H1 (cell line): ENCODE measurements around the gene BCL6B. TPM values are rescaled to one million over a fixed set of nuclear protein-coding genes. Genes with fewer than 3 reads are reported as not detected.

Experiments used
- CTCF ChIA-PET: fragments of 300-600 bp; sonication (Branson Sonifier 250); formaldehyde crosslinking; loops from one replicate; lab custom pipeline; 2021; ENCODE audit not compliant: partially characterized antibody; lab: Charles Lee
- POLR2A ChIA-PET: fragments of 300-600 bp; sonication (Branson Sonifier 250); formaldehyde crosslinking; loops from one replicate; lab custom pipeline; 2021; ENCODE audit warnings: inconsistent platforms; ENCODE audit not compliant: partially characterized antibody; lab: Charles Lee
- DNase-seq, 2 experiments: peaks; one replicate each; pipeline versions ENCODE4 v3.0.0 to v3.0.0-alpha.2; 2010 to 2022; ENCODE audit warnings: low spot score in 2 of 2, low read depth in 1 of 2, mixed read lengths in 1 of 2
- FAIRE-seq: peaks from 2 replicates; lab custom pipeline; 2011; peaks lifted over from hg19 to GRCh38; lab: Jason Lieb, UNC
- H2AFZ ChIP-seq: 2 replicates; pipeline ENCODE4 v1.8.1; 2012; ENCODE audit warnings: low read length, inconsistent platforms
- H2AK5ac ChIP-seq: 2 replicates; pipeline ENCODE4 v1.6.1; 2013; ENCODE audit warnings: low read depth, low read length
- H2BK120ac ChIP-seq: replicated peaks from 2 replicates; pipeline ENCODE3; 2013; ENCODE audit warnings: low read depth, low read length, inconsistent platforms
- H2BK12ac ChIP-seq: 2 replicates; pipeline ENCODE4 v1.6.1; 2013; ENCODE audit warnings: low read depth, low read length
- H2BK15ac ChIP-seq: 2 replicates; pipeline ENCODE4 v1.6.1; 2013; ENCODE audit warnings: low read length
- H2BK20ac ChIP-seq: 2 replicates; pipeline ENCODE4 v1.6.1; 2013; ENCODE audit warnings: low read length
- H2BK5ac ChIP-seq: 2 replicates; pipeline ENCODE4 v1.6.1; 2013; ENCODE audit warnings: low read depth, low read length
- H3K14ac ChIP-seq: 2 replicates; pipeline ENCODE4 v1.6.1; 2013; ENCODE audit warnings: inconsistent platforms; ENCODE audit not compliant: insufficient read length
- H3K18ac ChIP-seq: 2 replicates; pipeline ENCODE4 v1.6.1; 2013; ENCODE audit warnings: low read length; ENCODE audit errors: extremely low read depth
- H3K23ac ChIP-seq: 2 replicates; pipeline ENCODE4 v1.6.1; 2013; ENCODE audit warnings: inconsistent platforms; ENCODE audit not compliant: insufficient read length
- H3K23me2 ChIP-seq: 2 replicates; pipeline ENCODE4 v1.6.1; 2013; ENCODE audit warnings: low read depth, low read length
- H3K27ac ChIP-seq: 2 replicates; pipeline ENCODE4 v1.6.1; 2011; ENCODE audit warnings: low read depth, low read length, inconsistent platforms
- H3K27me3 ChIP-seq, 4 experiments: replicated peaks in 1 of 4; 1 replicate in 1 of 4; 2 replicates in 3 of 4; pipeline versions ENCODE4 v1.6.1 to v1.8.1; 2011 to 2013; ENCODE audit warnings: low read length in 3 of 4, mild to moderate bottlenecking in 3 of 4, inconsistent platforms in 2 of 4, mixed read lengths in 2 of 4, moderate library complexity in 1 of 4; ENCODE audit not compliant: control insufficient read depth in 3 of 4, insufficient read depth in 3 of 4; ENCODE audit errors: extremely low read depth in 1 of 4
- H3K36me3 ChIP-seq, 4 experiments: 2 replicates each; pipeline versions ENCODE4 v1.6.1 to v1.8.1; 2011 to 2013; ENCODE audit warnings: mild to moderate bottlenecking in 4 of 4, low read length in 3 of 4, moderate library complexity in 2 of 4, control low read depth in 1 of 4, inconsistent platforms in 1 of 4; ENCODE audit not compliant: insufficient read depth in 4 of 4, control insufficient read depth in 2 of 4
- H3K4ac ChIP-seq: replicated peaks from 2 replicates; pipeline ENCODE3; 2013; ENCODE audit warnings: low read length, low read depth, mixed read lengths, inconsistent platforms; ENCODE audit not compliant: insufficient read length
- H3K4me1 ChIP-seq, 4 experiments: replicated peaks in 1 of 4; 1 replicate in 1 of 4; 2 replicates in 3 of 4; pipeline versions ENCODE4 v1.6.1 to v1.8.1; 2011 to 2013; ENCODE audit warnings: low read length in 3 of 4, inconsistent platforms in 2 of 4, mixed read lengths in 1 of 4; ENCODE audit not compliant: insufficient read depth in 4 of 4, control insufficient read depth in 3 of 4
- H3K4me2 ChIP-seq, 2 experiments: 2 replicates each; pipeline versions ENCODE4 v1.6.1 to v1.8.1; 2011 to 2013; ENCODE audit warnings: low read depth in 2 of 2, low read length in 2 of 2, control low read depth in 1 of 2, inconsistent platforms in 1 of 2, mild to moderate bottlenecking in 1 of 2; ENCODE audit not compliant: insufficient read depth in 1 of 2
- H3K4me3 ChIP-seq, 4 experiments: fragments of 200-600, 300-600 bp in 1 of 4; sonication (generic), shearing (Covaris generic), sonication (Bioruptor Twin) in 1 of 4; 2 replicates each; pipeline versions ENCODE4 v1.5.1 to v1.8.1; 2011 to 2016; ENCODE audit warnings: low read length in 4 of 4, low read depth in 3 of 4, control low read depth in 2 of 4, inconsistent platforms in 2 of 4, mild to moderate bottlenecking in 2 of 4, mixed read lengths in 1 of 4, moderate library complexity in 1 of 4; ENCODE audit not compliant: insufficient read depth in 2 of 4; ENCODE audit errors: extremely low read depth in 1 of 4
- H3K56ac ChIP-seq: replicated peaks from 2 replicates; pipeline ENCODE3; 2013; ENCODE audit warnings: low read depth, mild to moderate bottlenecking, mixed read lengths, low read length, inconsistent platforms; ENCODE audit not compliant: insufficient read length
- H3K79me1 ChIP-seq: 2 replicates; pipeline ENCODE4 v1.6.1; 2013; ENCODE audit warnings: low read depth, low read length, control low read depth
- H3K79me2 ChIP-seq, 2 experiments: 2 replicates each; pipeline versions ENCODE4 v1.6.1 to v1.8.1; 2012 to 2013; ENCODE audit warnings: low read length in 2 of 2, mild to moderate bottlenecking in 2 of 2, inconsistent platforms in 1 of 2; ENCODE audit not compliant: insufficient read depth in 2 of 2, control insufficient read depth in 1 of 2
- H3K9ac ChIP-seq, 4 experiments: replicated peaks in 1 of 4; 1 replicate in 1 of 4; 2 replicates in 3 of 4; pipeline versions ENCODE4 v1.6.1 to v1.8.1; 2011 to 2013; ENCODE audit warnings: low read depth in 3 of 4, low read length in 3 of 4, control low read depth in 2 of 4, mild to moderate bottlenecking in 2 of 4, moderate library complexity in 2 of 4, inconsistent platforms in 1 of 4; ENCODE audit errors: extremely low read depth in 1 of 4
- H3K9me3 ChIP-seq, 2 experiments: 2 replicates each; pipeline versions ENCODE4 v1.6.1 to v1.8.1; 2012 to 2013; ENCODE audit warnings: mild to moderate bottlenecking in 2 of 2, moderate library complexity in 2 of 2, control low read depth in 1 of 2, inconsistent platforms in 1 of 2, low read depth in 1 of 2, low read length in 1 of 2, mixed read lengths in 1 of 2; ENCODE audit not compliant: insufficient read depth in 2 of 2
- H4K20me1 ChIP-seq, 2 experiments: replicated peaks in 1 of 2; 2 replicates each; pipeline versions ENCODE3 to v1.8.1; 2011 to 2013; ENCODE audit warnings: inconsistent platforms in 2 of 2, low read length in 2 of 2, mild to moderate bottlenecking in 1 of 2; ENCODE audit not compliant: insufficient read depth in 2 of 2, control insufficient read depth in 1 of 2
- H4K5ac ChIP-seq: 2 replicates; pipeline ENCODE4 v1.6.1; 2013; ENCODE audit warnings: low read length, low read depth, mixed read lengths, inconsistent platforms; ENCODE audit not compliant: insufficient read length
- H4K8ac ChIP-seq: 2 replicates; pipeline ENCODE4 v1.8.0; 2013; ENCODE audit warnings: mild to moderate bottlenecking, moderate library complexity, low read length, inconsistent platforms; ENCODE audit not compliant: insufficient read depth; ENCODE audit errors: extremely low read depth
- H4K91ac ChIP-seq: replicated peaks from 2 replicates; pipeline ENCODE3; 2013; ENCODE audit warnings: low read length, mixed read lengths, inconsistent platforms; ENCODE audit not compliant: insufficient read length
- CBX8 ChIP-seq: fragments of 300-800, 300-1000 bp; sonication (generic); IDR thresholded peaks from 2 replicates; pipeline ENCODE4 v1.7.1; 2016; ENCODE audit warnings: low read depth, low read length, borderline replicate concordance
- CEBPB ChIP-seq: IDR thresholded peaks from 2 replicates; pipeline ENCODE4 v1.6.1; 2012; ENCODE audit warnings: low read depth, low read length
- FOSL1 ChIP-seq: IDR thresholded peaks from 2 replicates; pipeline ENCODE4 v1.6.1; 2011; ENCODE audit warnings: mild to moderate bottlenecking, low read depth, low read length, moderate library complexity; ENCODE audit not compliant: insufficient read depth
- HDAC2 ChIP-seq, 2 experiments: fragments of 300-600 bp in 1 of 2; sonication (generic) in 1 of 2; IDR thresholded peaks; 2 replicates each; pipeline ENCODE4 v1.6.1; 2011 to 2012; ENCODE audit warnings: low read depth in 2 of 2, low read length in 2 of 2, mild to moderate bottlenecking in 2 of 2, moderate library complexity in 2 of 2, borderline replicate concordance in 1 of 2, inconsistent platforms in 1 of 2
- HDAC6 ChIP-seq: IDR thresholded peaks from one replicate; pipeline ENCODE4 v1.7.1; 2012; ENCODE audit warnings: low read depth, mild to moderate bottlenecking, inconsistent platforms, low read length, moderate library complexity
- POLR2A ChIP-seq, 2 experiments: IDR thresholded peaks; 1 replicate in 1 of 2; 2 replicates in 1 of 2; pipeline ENCODE4 v1.6.1; 2011; ENCODE audit warnings: low read depth in 2 of 2, low read length in 2 of 2, mild to moderate bottlenecking in 2 of 2; ENCODE audit errors: control extremely low read depth in 1 of 2
- POLR2AphosphoS5 ChIP-seq: IDR thresholded peaks from 2 replicates; pipeline ENCODE4 v1.6.1; 2011; ENCODE audit warnings: low read depth, low read length
- POU5F1 ChIP-seq: IDR thresholded peaks from 2 replicates; pipeline ENCODE4 v1.6.1; 2011; ENCODE audit warnings: low read depth, mild to moderate bottlenecking, low read length, moderate library complexity
- RAD21 ChIP-seq, 2 experiments: IDR thresholded peaks in 1 of 2; conservative IDR thresholded peaks in 1 of 2; 2 replicates each; pipeline ENCODE4 v1.6.1; 2011; ENCODE audit warnings: low read depth in 2 of 2, low read length in 2 of 2, improper control_type of control experiment in 1 of 2, inconsistent platforms in 1 of 2, mild to moderate bottlenecking in 1 of 2, moderate library complexity in 1 of 2
- SAP30 ChIP-seq: fragments of 300-600 bp; sonication (generic); IDR thresholded peaks from 2 replicates; pipeline ENCODE4 v1.7.1; 2012; ENCODE audit warnings: low read length, moderate library complexity, mild to moderate bottlenecking, inconsistent platforms; ENCODE audit not compliant: insufficient read depth, insufficient replicate concordance
- TAF1 ChIP-seq: IDR thresholded peaks from 2 replicates; pipeline ENCODE4 v1.6.1; 2011; ENCODE audit warnings: mild to moderate bottlenecking, low read depth, low read length
- WGBS, 2 experiments: shearing (Covaris generic) in 1 of 2; methylation state at CpG; one replicate each; pipeline versions ENCODE4 v1.1.6 to v1.1.7; 2013 to 2015; ENCODE audit warnings: low lambda C conversion rate in 2 of 2, mixed read lengths in 2 of 2, inconsistent platforms in 1 of 2, low coverage in 1 of 2, missing lambda C conversion rate in 1 of 2; ENCODE audit not compliant: insufficient replicate concordance in 2 of 2, insufficient coverage in 1 of 2, insufficient read length in 1 of 2; ENCODE audit errors: extremely low coverage in 1 of 2, missing lambda C conversion rate in 1 of 2; 5-methylcytosine and 5-hydroxymethylcytosine counted together
- polyA plus RNA-seq, 7 experiments: library from polyadenylated mRNA; depleted of rRNA in 3 of 7; stranded (reverse) in 5 of 7; unstranded in 2 of 7; fragments of >200 nt in 5 of 7; fragments of 200-250 nt in 2 of 7; gene quantifications; 1 replicate in 5 of 7; 2 replicates in 1 of 7; 4 replicates in 1 of 7; pipeline versions ENCODE4 v1.2.1 to v1.2.3, GENCODE V29; 2011 to 2013; ENCODE audit warnings: missing spikeins in 2 of 7, mixed read lengths in 2 of 7
- total RNA-seq: library from RNA; stranded (reverse); fragmentation: NEBNext Ultra II Directional; extraction: Animal tissue kit (Norgen Biotek cat#: 25700); gene quantifications from 2 replicates; pipeline ENCODE4 v1.2.1, GENCODE V29; 2021

BCL6B gene
- total and polyA plus RNA-seq, 2 of the 8 experiments (the other 6 are each of a cell fraction or from before 2014, with no cell fraction given): 6.6 to 8.7 TPM

- FAIRE-seq: no peak
- no peak overlapping the region for H3K18ac ChIP-seq
- H3K4me3 ChIP-seq: peak overlapping the region; percentile 25 to 66 (median 38); a peak in 6 of 8 replicates
- no peak overlapping the region for H4K5ac ChIP-seq
- peak overlapping the region; percentile 87 for H4K8ac ChIP-seq
- POLR2A ChIA-PET: interaction anchor here (0.9 to 1.5 kb wide), 7 partner anchors 17 to 135 kb away, joined by 3 to 6 read pairs (median 4); no protein-coding TSS in a partner anchor
- H3K4me2 ChIP-seq: peak overlapping the region; percentile 93 to 94
- H3K9me3 ChIP-seq: no peaks in the 10 kb centered on the region
- peaks cover 0 to 18% (median 17%) of the 10 kb centered on the region in 4 experiments; a peak in 6 of 7 replicates for H3K4me1 ChIP-seq
- peak in 1 of 2 experiments; percentile 54 for DNase-seq
- peaks cover 3 to 33% (median 32%) of the 10 kb centered on the region in 4 experiments for H3K27me3 ChIP-seq
- H4K20me1 ChIP-seq: peaks cover 0 to 9% of the 10 kb centered on the region in 2 experiments
- H3K14ac ChIP-seq: no peak overlapping the region
- no peak overlapping the region for H2BK20ac ChIP-seq
- no peaks in the 10 kb centered on the region for H3K79me1 ChIP-seq
- no peak overlapping the region for H2BK5ac ChIP-seq
- H2BK12ac ChIP-seq: no peak overlapping the region
- no peaks in the 10 kb centered on the region for H3K36me3 ChIP-seq
- no peak overlapping the region for H2AK5ac ChIP-seq
- H4K91ac ChIP-seq: no peak overlapping the region
- no peak overlapping the region for H3K9ac ChIP-seq
- H3K4ac ChIP-seq: no peak overlapping the region
- WGBS, 2 experiments: 17% methylated on average over 35 of the region's 43 CpGs; no CpG with 5 or more reads in 1 of the 2 experiments
- no peak overlapping the region for H2BK120ac ChIP-seq
- H3K79me2 ChIP-seq: no peaks in the 10 kb centered on the region
- no peak overlapping the region for H3K56ac ChIP-seq
- H3K27ac ChIP-seq: no peak overlapping the region
- no peak overlapping the region for H2AFZ ChIP-seq
- H3K23ac ChIP-seq: no peak overlapping the region
- peaks cover 32% of the 10 kb centered on the region; the same call in 1 of the 2 replicates for H3K23me2 ChIP-seq
- CTCF ChIA-PET: interaction anchor here (0.8 to 7.1 kb wide), 9 partner anchors 10 to 172 kb away, joined by 3 to 60 read pairs (median 3); no protein-coding TSS in a partner anchor
- H2BK15ac ChIP-seq: no peak overlapping the region
- no peak for TF ChIP-seq TAF1
- TF ChIP-seq CEBPB: no peak
- no peak for TF ChIP-seq POU5F1
- TF ChIP-seq SAP30: no peak
- no peak; a peak in 1 of 3 replicates for TF ChIP-seq POLR2A (IDR thresholded peaks at IDR 0.05; ENCODE audit: control extremely low read depth in 1 of 2, low read depth in 2 of 2, low read length in 2 of 2)
- TF ChIP-seq CBX8: no peak
- no peak for TF ChIP-seq FOSL1
- no peak for TF ChIP-seq RAD21 (IDR thresholded peaks at IDR 0.05 in 1 of 2, conservative IDR thresholded peaks at IDR 0.05 in 1 of 2; ENCODE audit: low read depth in 2 of 2, low read length in 2 of 2)
- no peak for TF ChIP-seq HDAC2 (IDR thresholded peaks at IDR 0.05; ENCODE audit: borderline replicate concordance in 1 of 2, low read depth in 2 of 2, low read length in 2 of 2)
- no peak for TF ChIP-seq POLR2AphosphoS5
- TF ChIP-seq HDAC6: no peak
Measured at GRCh38 chr17:7041607-7042500, 19.0 kb downstream of the BCL6B start.
